Activated CD4-positive, alpha-beta T cell treated with anti-CD3 and anti-CD28 coated beads, Interleukin-2, amount 10 ng/mL, durations not matched to agents 7 days and 5 days (primary cell): ENCODE results near the gene POM121C. TPM values are rescaled to one million over a fixed set of nuclear protein-coding genes. Genes with fewer than 3 reads are reported as not detected.
"Not testable (repeated sequence)": the region's sequence is repeated elsewhere in the genome, so short reads cannot be mapped to it uniquely, and the experiment has no call there.

Experiments used
- CTCF ChIA-PET: fragments of 350-600 bp; sonication (Branson Sonifier 250); formaldehyde crosslinking; loops from one replicate; lab custom pipeline; 2021; ENCODE audit warnings: antibody characterized with exemption; lab: Charles Lee
- POLR2A ChIA-PET: fragments of 350-600 bp; sonication (Branson Sonifier 250); formaldehyde crosslinking; loops from one replicate; lab custom pipeline; 2021; ENCODE audit warnings: antibody characterized with exemption; lab: Charles Lee
- DNase-seq: peaks from one replicate; pipeline ENCODE4 v3.0.0-alpha.2; 2020
- H3K27ac Mint-ChIP-seq: one replicate; pipeline ENCODE4 v1.8.0; 2021; ENCODE audit warnings: mild to moderate bottlenecking, moderate library complexity, mixed read lengths
- H3K27me3 Mint-ChIP-seq: one replicate; pipeline ENCODE4 v1.8.0; 2021; ENCODE audit warnings: mixed read lengths
- H3K36me3 Mint-ChIP-seq: one replicate; pipeline ENCODE4 v1.8.0; 2021; ENCODE audit warnings: low read depth, mixed read lengths
- H3K4me1 Mint-ChIP-seq: one replicate; pipeline ENCODE4 v1.8.0; 2021; ENCODE audit warnings: mixed read lengths
- H3K4me3 Mint-ChIP-seq: one replicate; pipeline ENCODE4 v1.8.0; 2021; ENCODE audit warnings: mild to moderate bottlenecking, moderate library complexity, mixed read lengths
- H3K9me3 Mint-ChIP-seq: one replicate; pipeline ENCODE4 v1.8.0; 2021; ENCODE audit warnings: mixed read lengths
- total RNA-seq, 2 experiments: library from RNA; stranded (reverse); gene quantifications; one replicate each; pipeline ENCODE4 v1.2.3, GENCODE V29; 2021

The POM121C gene
- total RNA-seq, 2 experiments from 2014 or later, result 75.4 to 81.7 TPM

GRCh38 chr7:75398771-75399700 is 87.1 kb downstream of the POM121C start:
- H3K36me3 Mint-ChIP-seq, DNase-seq, H3K9me3 Mint-ChIP-seq, H3K27me3 Mint-ChIP-seq, H3K27ac Mint-ChIP-seq, H3K4me3 Mint-ChIP-seq, CTCF ChIA-PET, POLR2A ChIA-PET, H3K4me1 Mint-ChIP-seq: not testable (repeated sequence)

- not testable (repeated sequence) for H3K9me3 Mint-ChIP-seq
Observed at GRCh38 chr7:75397865-75398264, 88.2 kb downstream of the POM121C start.

GRCh38 chr7:75395329-75395728 is 90.8 kb downstream of the POM121C start, which contains the start of gene TRIM73:
Gene TRIM73, plus strand, starts transcription at chr7:75395629. Its CDS starts 3,305 bp downstream, at chr7:75398934.
- H3K27me3 Mint-ChIP-seq, CTCF ChIA-PET, H3K36me3 Mint-ChIP-seq: not testable (repeated sequence)

More at GRCh38 chr7:75397865-75398264, 88.2 kb downstream of the POM121C start:
- DNase-seq, H3K36me3 Mint-ChIP-seq, CTCF ChIA-PET, H3K27me3 Mint-ChIP-seq, POLR2A ChIA-PET, H3K4me1 Mint-ChIP-seq, H3K27ac Mint-ChIP-seq, H3K4me3 Mint-ChIP-seq: not testable (repeated sequence)

GRCh38 chr7:75393194-75393593 is 92.9 kb downstream of the POM121C start:
- H3K27me3 Mint-ChIP-seq, H3K4me1 Mint-ChIP-seq, H3K36me3 Mint-ChIP-seq, H3K27ac Mint-ChIP-seq, DNase-seq, POLR2A ChIA-PET, H3K4me3 Mint-ChIP-seq, CTCF ChIA-PET, H3K9me3 Mint-ChIP-seq: not testable (repeated sequence)

More at GRCh38 chr7:75395329-75395728, 90.8 kb downstream of the POM121C start, which contains the start of gene TRIM73:
- H3K27ac Mint-ChIP-seq, H3K4me1 Mint-ChIP-seq, POLR2A ChIA-PET, H3K4me3 Mint-ChIP-seq, H3K9me3 Mint-ChIP-seq, DNase-seq: not testable (repeated sequence)

GRCh38 chr7:75374519-75375317 is 111.4 kb downstream of the POM121C start:
- H3K27me3 Mint-ChIP-seq, H3K36me3 Mint-ChIP-seq, POLR2A ChIA-PET, CTCF ChIA-PET, H3K27ac Mint-ChIP-seq, H3K4me1 Mint-ChIP-seq, H3K9me3 Mint-ChIP-seq, H3K4me3 Mint-ChIP-seq, DNase-seq: not testable (repeated sequence)

- POLR2A ChIA-PET, H3K4me3 Mint-ChIP-seq, H3K36me3 Mint-ChIP-seq, H3K27ac Mint-ChIP-seq, DNase-seq, H3K27me3 Mint-ChIP-seq, H3K9me3 Mint-ChIP-seq, CTCF ChIA-PET, H3K4me1 Mint-ChIP-seq: not testable (repeated sequence)
Observed at GRCh38 chr7:75374144-75374518, 112.0 kb downstream of the POM121C start.

GRCh38 chr7:75367313-75367712 is 118.8 kb downstream of the POM121C start:
- H3K4me1 Mint-ChIP-seq, H3K36me3 Mint-ChIP-seq, H3K27me3 Mint-ChIP-seq, CTCF ChIA-PET, H3K9me3 Mint-ChIP-seq, H3K27ac Mint-ChIP-seq, DNase-seq, H3K4me3 Mint-ChIP-seq, POLR2A ChIA-PET: not testable (repeated sequence)

Other genes starting within 250 kb of the POM121C start
- gene TRIM73, start 90.7 kb downstream of the POM121C start, total RNA-seq, result 10 to 100 TPM; 12.4 to 13.1 TPM
- gene SPDYE5, start 6.0 kb upstream of the POM121C start, total RNA-seq, result not detected